GM21515 (cell line): ENCODE data around the gene TCTN3.
"Not testable (repeated sequence)": the region's sequence is repeated elsewhere in the genome, so short reads cannot be mapped to it uniquely, and the experiment has no call there.

Source experiments
- ATAC-seq: cut with Tn5 transposase; IDR thresholded peaks from one replicate; pipeline ENCODE4 v1.9.1; 2021; ENCODE audit not compliant: unreplicated experiment

TCTN3 gene

GRCh38 chr10:95691281-95691680 lies 2.4 kb downstream of the TCTN3 start:
- no peak for ATAC-seq

GRCh38 chr10:95688648-95689047 lies 5.1 kb downstream of the TCTN3 start:
- ATAC-seq, result no peak

GRCh38 chr10:95683966-95684365 lies 9.8 kb downstream of the TCTN3 start:
- no peak for ATAC-seq

- no peak for ATAC-seq
These were observed 18.2 kb downstream of the TCTN3 start for GRCh38 chr10:95675403-95676116.

- no peak for ATAC-seq
These were observed 19.1 kb downstream of the TCTN3 start for GRCh38 chr10:95674643-95675042.

- ATAC-seq, result not testable (repeated sequence)
These were observed 21.1 kb downstream of the TCTN3 start for GRCh38 chr10:95672641-95673040.

DNA sequence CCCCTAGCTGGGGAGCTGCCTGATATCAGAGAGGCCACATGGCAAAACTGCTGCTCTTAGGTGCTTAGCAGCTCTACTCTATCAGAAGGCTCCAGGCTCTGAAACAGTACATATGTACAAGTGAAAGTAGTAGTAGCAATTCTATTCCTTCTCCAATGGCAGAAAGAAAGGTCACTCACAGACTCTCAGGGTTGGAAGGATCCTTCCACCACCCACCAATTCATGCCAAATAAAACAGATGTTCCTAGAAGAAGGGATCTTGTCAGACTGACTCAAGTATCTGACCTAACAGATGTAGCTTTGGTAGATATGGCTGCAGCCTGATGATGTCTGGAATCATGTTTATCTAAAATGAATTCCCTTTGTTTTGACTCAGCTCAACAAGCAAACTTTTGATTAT lies 29.2 kb downstream of the TCTN3 start:
- ATAC-seq, result no peak

DNA sequence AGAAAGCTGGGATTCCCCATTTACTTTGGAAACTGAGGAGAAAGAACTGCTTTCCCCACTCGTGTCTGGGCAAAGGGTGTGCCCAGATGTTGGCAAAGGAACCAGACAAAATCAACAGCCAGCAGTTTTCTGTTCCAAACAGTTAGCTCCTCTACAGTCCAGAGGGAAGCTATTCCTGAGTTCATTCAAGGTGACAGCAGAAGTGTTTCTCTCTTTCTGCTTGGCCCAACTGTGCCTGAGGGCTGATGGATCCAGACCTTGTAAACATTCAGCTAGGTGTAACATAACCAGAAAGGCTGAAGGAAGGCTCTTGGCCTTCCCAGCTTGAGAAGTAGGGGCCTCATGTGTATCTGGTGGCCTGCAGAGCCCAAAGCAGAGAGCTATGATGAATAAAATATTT lies 30.2 kb downstream of the TCTN3 start:
- ATAC-seq, result no peak

DNA sequence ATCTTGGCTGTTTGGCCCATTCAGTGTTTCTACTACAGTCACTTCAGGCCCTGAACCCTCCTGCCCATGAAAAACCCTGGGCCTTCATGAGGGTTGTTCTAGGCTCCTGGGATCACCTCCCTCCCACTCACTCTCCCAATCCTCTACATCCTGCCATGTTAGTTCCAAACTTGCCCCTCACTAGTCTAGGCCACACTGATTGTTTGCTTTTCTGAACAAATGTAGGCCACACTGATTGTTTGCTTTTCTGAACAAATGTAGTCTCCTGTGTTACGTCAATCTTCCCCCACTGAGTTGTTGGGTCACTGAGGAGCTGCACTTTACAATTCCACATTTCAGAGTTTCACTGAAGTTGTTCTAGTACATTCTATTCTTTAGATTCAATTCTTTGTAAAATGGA lies 31.9 kb downstream of the TCTN3 start:
- ATAC-seq, result no peak

DNA sequence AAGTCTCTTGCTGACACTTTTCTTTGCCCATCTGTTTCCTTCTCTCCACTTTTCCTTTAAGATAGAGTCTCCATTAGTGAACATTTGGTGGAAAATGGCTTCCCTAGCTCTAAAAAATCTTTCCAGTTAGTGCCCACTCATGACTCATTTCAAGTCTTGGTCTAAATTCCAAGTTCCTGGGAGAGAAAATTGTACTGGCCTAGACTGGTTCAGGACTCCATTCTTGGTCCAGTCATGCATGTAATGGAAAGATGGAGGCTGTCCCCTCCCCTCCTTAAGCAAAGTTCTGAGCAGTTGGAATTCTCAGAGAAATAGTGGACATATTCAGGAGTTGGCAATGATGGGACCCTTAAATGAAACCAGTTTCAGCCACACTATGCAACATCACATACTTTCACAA lies 33.4 kb downstream of the TCTN3 start:
- ATAC-seq, result no peak

GRCh38 chr10:95657250-95657649 lies 36.5 kb downstream of the TCTN3 start:
- ATAC-seq, result no peak

GRCh38 chr10:95656291-95657164 lies 37.2 kb downstream of the TCTN3 start, which contains the start of gene ALDH18A1:
Gene ALDH18A1, minus strand, starts transcription at chr10:95656711. Its CDS starts 3,334 bp downstream, at chr10:95653377.
- peak; percentile 95 for ATAC-seq

GRCh38 chr10:95655571-95656290 lies 38.0 kb downstream of the TCTN3 start:
- peak; percentile 6 for ATAC-seq

- ATAC-seq, result no peak
These were observed 39.8 kb downstream of the TCTN3 start for GRCh38 chr10:95653895-95654294.

DNA sequence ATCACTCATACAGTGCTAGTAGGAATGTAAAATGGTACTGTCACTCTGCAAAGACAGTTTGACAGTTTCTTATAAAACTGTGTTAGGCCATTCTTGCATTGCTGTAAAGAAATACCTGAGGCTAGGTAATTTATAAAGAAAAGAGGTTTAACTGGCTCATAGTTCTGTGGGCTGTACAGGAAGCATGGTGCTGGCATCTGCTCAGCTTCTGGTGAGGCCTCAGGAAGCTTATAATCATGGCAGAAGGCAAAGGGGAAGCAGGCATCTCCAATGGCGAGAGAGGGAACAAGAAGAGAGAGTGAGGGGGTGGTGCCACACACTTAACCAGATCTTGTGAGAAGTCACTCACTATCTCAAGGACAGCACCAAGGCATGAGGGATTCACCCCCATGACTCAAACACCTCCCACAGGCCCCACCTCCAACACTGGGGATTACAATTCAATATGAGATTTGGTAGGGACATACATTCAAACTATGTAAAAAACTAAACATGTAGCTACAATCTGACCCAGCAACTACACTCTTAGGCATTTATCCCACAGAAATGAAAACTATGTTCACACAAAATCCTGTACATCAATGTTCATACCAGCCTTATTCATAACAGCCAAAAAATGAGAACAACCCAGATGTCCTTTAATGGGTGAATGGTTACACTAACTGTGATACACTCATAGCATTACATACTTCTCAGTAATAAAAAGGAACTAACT lies 42.2 kb downstream of the TCTN3 start:
- no peak for ATAC-seq

DNA sequence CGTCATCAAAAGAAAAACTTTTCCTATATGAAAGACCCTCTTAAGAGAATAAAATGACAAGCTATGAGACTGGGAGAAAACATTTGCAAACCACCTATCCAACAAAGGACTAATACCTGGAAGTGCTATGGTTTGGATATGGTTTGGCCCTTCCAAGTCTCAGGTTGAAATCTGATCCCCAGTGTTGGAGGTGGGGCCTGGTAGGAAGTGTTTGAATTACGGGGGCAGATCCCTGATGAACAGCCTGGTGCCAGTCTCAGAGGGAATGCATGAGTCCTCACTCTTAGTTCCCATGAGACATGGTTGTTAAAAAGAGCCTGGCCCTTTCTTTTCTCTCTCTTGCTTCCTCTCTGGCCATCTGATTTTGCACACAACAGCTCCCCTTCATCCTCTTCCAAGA lies 43.5 kb downstream of the TCTN3 start:
- no peak for ATAC-seq

- no peak for ATAC-seq
These were observed 45.6 kb downstream of the TCTN3 start for GRCh38 chr10:95648138-95648537.

DNA sequence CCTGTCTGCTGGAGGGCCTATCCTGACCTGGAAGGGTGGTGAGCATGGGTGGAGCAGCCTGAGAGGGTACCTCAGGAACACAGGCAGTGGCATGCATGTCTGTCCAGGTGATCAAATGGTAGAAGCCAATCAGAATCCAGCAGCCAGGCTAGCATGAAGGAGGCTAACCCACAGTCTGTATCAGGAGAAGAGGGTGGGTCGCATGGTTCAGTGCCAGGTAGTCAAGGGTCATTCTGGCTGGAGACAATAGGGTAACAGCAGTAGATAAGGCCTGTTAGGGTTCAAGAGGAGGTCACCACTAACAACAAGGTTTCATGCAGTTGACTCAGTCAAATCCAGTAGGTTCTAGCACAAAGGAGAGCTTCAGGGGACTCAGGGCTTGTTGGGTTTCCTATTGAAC lies 47.6 kb downstream of the TCTN3 start:
- no peak for ATAC-seq

DNA sequence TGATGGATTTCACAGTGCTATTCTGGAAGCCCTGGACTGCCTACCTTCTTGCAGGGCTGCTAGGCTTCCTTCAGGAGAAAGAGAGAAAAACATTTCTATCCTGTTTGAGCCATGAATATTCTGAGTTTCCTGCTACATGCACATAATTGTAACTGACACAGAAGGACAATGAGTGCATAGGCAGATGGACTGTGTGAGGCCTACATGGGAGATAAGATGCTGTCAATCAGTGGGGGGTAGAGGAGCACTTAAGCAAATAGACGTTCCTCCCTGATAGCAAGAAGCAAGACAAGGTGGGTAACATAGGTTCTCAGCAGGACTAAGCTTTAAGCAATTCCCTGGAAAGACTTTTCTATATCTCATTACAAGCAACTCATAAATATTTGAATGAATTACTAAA lies 48.8 kb downstream of the TCTN3 start:
- no peak for ATAC-seq

- ATAC-seq, result no peak
These were observed 52.8 kb downstream of the TCTN3 start for GRCh38 chr10:95640891-95641315.

- ATAC-seq, result no peak
These were observed 55.8 kb downstream of the TCTN3 start for GRCh38 chr10:95637911-95638310.
